Stimulated activated naive B cell treated with anti-CD40 and anti-IgM and Interleukin-4, amounts not matched to agents 10 μg/mL and 1 μg/mL and 100 μg/mL, for 72 hours (primary cell): ENCODE measurements around the gene SPHKAP.
"Not testable (repeated sequence)": the region's sequence is repeated elsewhere in the genome, so short reads cannot be mapped to it uniquely, and the experiment has no call there.

ENCODE experiments used
- ATAC-seq, 2 donors: fragments of 150-1000 bp; cut with Tn5 transposase; replicated peaks; 2 replicates each; pipeline ENCODE4 v1.10.0; 2021; ENCODE audit warnings: moderate library complexity in 1 of 2
- DNase-seq: peaks from one replicate; pipeline ENCODE4 v3.0.0; 2021
- H3K27ac Mint-ChIP-seq: one replicate; pipeline ENCODE4 v1.8.0; 2022; ENCODE audit warnings: mild to moderate bottlenecking, mixed read lengths
- H3K27me3 Mint-ChIP-seq, 2 donors: one replicate each; pipeline ENCODE4 v1.8.0; 2022; ENCODE audit warnings: mixed read lengths in 2 of 2
- H3K36me3 Mint-ChIP-seq, 2 donors: one replicate each; pipeline ENCODE4 v1.8.0; 2022; ENCODE audit warnings: mixed read lengths in 2 of 2, mild to moderate bottlenecking in 1 of 2
- H3K4me1 Mint-ChIP-seq, 2 donors: one replicate each; pipeline ENCODE4 v1.8.0; 2022; ENCODE audit warnings: mixed read lengths in 2 of 2, mild to moderate bottlenecking in 1 of 2
- H3K4me3 Mint-ChIP-seq, 2 donors: one replicate each; pipeline ENCODE4 v1.8.0; 2022; ENCODE audit warnings: mild to moderate bottlenecking in 2 of 2, mixed read lengths in 2 of 2, moderate library complexity in 1 of 2
- H3K9me3 Mint-ChIP-seq, 2 donors: one replicate each; pipeline ENCODE4 v1.8.0; 2022; ENCODE audit warnings: mixed read lengths in 2 of 2, mild to moderate bottlenecking in 1 of 2

Gene SPHKAP, protein sequence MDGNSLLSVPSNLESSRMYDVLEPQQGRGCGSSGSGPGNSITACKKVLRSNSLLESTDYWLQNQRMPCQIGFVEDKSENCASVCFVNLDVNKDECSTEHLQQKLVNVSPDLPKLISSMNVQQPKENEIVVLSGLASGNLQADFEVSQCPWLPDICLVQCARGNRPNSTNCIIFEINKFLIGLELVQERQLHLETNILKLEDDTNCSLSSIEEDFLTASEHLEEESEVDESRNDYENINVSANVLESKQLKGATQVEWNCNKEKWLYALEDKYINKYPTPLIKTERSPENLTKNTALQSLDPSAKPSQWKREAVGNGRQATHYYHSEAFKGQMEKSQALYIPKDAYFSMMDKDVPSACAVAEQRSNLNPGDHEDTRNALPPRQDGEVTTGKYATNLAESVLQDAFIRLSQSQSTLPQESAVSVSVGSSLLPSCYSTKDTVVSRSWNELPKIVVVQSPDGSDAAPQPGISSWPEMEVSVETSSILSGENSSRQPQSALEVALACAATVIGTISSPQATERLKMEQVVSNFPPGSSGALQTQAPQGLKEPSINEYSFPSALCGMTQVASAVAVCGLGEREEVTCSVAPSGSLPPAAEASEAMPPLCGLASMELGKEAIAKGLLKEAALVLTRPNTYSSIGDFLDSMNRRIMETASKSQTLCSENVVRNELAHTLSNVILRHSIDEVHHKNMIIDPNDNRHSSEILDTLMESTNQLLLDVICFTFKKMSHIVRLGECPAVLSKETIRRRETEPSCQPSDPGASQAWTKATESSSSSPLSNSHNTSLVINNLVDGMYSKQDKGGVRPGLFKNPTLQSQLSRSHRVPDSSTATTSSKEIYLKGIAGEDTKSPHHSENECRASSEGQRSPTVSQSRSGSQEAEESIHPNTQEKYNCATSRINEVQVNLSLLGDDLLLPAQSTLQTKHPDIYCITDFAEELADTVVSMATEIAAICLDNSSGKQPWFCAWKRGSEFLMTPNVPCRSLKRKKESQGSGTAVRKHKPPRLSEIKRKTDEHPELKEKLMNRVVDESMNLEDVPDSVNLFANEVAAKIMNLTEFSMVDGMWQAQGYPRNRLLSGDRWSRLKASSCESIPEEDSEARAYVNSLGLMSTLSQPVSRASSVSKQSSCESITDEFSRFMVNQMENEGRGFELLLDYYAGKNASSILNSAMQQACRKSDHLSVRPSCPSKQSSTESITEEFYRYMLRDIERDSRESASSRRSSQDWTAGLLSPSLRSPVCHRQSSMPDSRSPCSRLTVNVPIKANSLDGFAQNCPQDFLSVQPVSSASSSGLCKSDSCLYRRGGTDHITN (N-terminal part only)

DNA sequence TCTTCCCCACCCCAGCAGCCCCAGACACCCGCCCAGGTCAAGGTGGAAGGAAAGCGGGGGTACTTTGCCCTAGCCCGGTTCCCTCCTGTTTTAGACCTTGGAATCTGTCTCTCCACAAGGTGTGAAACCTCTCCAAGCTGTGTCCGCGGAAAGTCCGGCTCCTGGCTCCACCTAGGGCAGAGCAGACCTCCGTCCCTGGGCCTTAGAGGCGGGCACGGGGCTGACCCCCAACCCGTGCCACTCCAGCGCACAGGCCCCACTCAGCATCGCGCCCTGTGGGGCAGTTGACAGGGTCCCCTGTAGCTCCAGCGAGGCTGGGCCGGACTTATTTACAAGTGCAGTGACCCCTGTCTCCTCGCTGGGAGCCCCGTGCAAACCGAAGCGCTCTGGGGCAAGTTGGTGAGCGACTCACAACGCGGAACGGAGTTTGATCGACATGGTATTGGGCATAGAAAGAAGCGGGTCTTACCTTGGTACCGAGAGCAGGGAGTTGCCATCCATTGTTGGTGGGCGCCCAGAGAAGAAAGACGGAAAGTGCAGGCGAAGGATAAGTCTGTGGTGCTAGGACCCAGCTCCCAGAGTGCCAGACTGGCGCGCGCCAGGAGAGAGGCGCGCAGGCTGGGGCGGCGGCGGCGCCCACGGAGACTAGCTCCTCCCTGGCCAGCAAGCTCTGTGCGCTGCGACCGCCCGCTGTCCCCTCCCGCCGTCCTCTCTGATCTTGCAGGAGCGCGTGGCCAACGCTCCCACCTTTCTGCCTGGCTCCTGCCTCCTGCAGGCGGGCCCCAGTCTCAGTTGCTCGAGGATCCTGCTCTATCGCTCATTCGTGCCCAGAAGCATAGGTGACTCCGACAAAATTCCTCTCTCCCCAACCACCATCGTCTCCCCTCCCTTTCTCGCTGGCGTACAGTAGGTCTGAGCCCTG, at the start of gene SPHKAP:
TSS of gene SPHKAP (minus strand) at position 590 of the 922 bp plus-strand sequence. CDS start at position 501, 89 bp downstream.
- no peaks in the 10 kb centered on the region for H3K4me1 Mint-ChIP-seq

DNA sequence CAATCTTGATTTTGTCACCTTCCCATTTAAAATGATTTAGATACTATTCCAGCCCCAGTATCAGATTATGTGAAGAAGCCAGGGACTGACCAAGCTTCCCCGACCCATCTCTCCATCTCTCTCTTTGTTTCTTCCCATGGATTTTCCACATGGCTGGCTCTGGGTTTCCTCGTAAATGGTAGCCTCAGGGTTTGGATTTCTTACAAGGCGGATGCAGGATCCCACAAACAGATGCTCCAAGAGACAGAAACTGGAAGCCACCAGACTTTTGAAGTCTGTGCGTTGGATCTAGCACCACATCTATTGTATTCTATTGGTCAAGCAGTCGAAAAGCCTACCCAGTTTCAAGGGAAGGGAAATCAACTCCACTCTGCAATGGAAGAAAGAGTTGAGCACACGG, 46.0 kb upstream of the SPHKAP start:
- H3K4me3 Mint-ChIP-seq, result no peak overlapping the region
- ATAC-seq (no peak), DNase-seq (no peak)
- no peaks in the 10 kb centered on the region for H3K36me3 Mint-ChIP-seq
- H3K27ac Mint-ChIP-seq, result no peak overlapping the region
- no peaks in the 10 kb centered on the region for H3K4me1 Mint-ChIP-seq
- peaks cover 0 to 4% of the 10 kb centered on the region in 2 donors for H3K9me3 Mint-ChIP-seq
- H3K27me3 Mint-ChIP-seq, result no peaks in the 10 kb centered on the region

More for the DNA sequence above, at the start of gene SPHKAP:
- H3K27me3 Mint-ChIP-seq, result peaks cover 20 to 21% of the 10 kb centered on the region in 2 donors
- DNase-seq (no peak), ATAC-seq (no peak)
- peaks cover 4% of the 10 kb centered on the region in 2 donors for H3K36me3 Mint-ChIP-seq
- H3K9me3 Mint-ChIP-seq, result peaks cover 14 to 15% of the 10 kb centered on the region in 2 donors
- no peak within 1 kb of the TSS for H3K4me3 Mint-ChIP-seq
- no peak within 1 kb of the TSS for H3K27ac Mint-ChIP-seq

DNA sequence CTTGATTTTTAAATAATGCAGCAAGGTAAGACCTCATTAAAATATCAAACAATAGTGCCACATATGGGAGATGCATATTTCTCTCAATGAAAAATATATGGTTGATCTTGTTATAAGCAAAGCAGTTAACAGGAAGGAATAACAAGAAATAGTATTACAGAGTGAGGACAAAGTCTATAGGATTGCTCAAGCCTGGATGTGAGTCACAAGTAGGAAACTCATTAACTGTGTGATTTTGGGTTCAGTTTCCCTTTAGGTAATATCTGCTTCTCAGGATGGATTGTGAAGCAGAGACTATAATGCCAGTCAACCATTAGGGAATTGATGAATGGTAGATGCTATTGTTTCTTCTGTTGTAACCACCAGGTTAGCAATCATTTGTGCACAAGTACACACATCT, 42.9 kb upstream of the SPHKAP start:
- ATAC-seq (no peak), DNase-seq (no peak)
- no peaks in the 10 kb centered on the region for H3K36me3 Mint-ChIP-seq

DNA sequence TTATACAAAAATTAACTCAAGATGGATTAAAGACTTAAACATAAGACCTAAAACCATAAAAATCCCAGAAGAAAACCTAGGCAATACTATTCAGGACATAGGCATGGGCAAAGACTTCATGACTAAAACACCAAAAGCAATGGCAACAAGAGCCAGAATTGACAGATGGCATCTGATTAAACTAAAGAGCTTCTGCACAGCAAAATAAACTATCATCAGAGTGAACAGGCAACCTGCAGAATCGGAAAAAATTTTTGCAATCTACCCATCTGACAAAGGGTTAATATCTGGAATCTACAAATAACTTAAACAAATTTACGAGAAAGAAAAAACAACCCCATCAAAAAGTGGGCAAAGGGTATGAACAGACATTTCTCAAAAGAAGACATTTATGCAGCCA, 37.1 kb upstream of the SPHKAP start:
- not testable (repeated sequence) for H3K9me3 Mint-ChIP-seq, H3K4me3 Mint-ChIP-seq, H3K27ac Mint-ChIP-seq, DNase-seq, H3K4me1 Mint-ChIP-seq, ATAC-seq, H3K36me3 Mint-ChIP-seq, H3K27me3 Mint-ChIP-seq

More for the DNA sequence above, 42.9 kb upstream of the SPHKAP start:
- no peak overlapping the region for H3K4me3 Mint-ChIP-seq
- H3K9me3 Mint-ChIP-seq, result peaks cover 0 to 4% of the 10 kb centered on the region in 2 donors
- H3K27me3 Mint-ChIP-seq, result no peaks in the 10 kb centered on the region
- no peak overlapping the region for H3K27ac Mint-ChIP-seq
- H3K4me1 Mint-ChIP-seq, result no peaks in the 10 kb centered on the region

DNA sequence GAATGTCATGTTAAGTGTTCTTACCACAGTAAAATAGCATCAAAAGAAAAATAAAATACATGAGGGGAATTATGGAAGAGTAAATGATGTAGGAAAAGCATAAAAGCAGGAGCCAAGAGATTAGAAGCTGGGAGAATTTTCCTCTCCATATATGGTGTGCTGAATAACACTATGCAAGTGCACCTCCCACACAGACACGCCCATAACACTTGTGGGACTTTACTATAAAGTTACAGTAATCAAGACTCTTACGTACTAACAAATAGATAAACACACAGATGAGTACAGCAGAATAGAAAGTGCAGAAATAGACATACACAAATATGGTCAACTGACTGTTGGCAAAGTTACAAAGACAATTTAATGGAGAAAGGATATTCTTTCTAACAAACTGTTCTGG, 16.0 kb upstream of the SPHKAP start:
- H3K27ac Mint-ChIP-seq, result no peak overlapping the region
- peaks cover 6 to 7% of the 10 kb centered on the region in 2 donors for H3K9me3 Mint-ChIP-seq
- no peaks in the 10 kb centered on the region for H3K36me3 Mint-ChIP-seq
- H3K4me1 Mint-ChIP-seq, result no peaks in the 10 kb centered on the region
- no peaks in the 10 kb centered on the region for H3K27me3 Mint-ChIP-seq
- DNase-seq (no peak), ATAC-seq (no peak)
- H3K4me3 Mint-ChIP-seq, result no peak overlapping the region

DNA sequence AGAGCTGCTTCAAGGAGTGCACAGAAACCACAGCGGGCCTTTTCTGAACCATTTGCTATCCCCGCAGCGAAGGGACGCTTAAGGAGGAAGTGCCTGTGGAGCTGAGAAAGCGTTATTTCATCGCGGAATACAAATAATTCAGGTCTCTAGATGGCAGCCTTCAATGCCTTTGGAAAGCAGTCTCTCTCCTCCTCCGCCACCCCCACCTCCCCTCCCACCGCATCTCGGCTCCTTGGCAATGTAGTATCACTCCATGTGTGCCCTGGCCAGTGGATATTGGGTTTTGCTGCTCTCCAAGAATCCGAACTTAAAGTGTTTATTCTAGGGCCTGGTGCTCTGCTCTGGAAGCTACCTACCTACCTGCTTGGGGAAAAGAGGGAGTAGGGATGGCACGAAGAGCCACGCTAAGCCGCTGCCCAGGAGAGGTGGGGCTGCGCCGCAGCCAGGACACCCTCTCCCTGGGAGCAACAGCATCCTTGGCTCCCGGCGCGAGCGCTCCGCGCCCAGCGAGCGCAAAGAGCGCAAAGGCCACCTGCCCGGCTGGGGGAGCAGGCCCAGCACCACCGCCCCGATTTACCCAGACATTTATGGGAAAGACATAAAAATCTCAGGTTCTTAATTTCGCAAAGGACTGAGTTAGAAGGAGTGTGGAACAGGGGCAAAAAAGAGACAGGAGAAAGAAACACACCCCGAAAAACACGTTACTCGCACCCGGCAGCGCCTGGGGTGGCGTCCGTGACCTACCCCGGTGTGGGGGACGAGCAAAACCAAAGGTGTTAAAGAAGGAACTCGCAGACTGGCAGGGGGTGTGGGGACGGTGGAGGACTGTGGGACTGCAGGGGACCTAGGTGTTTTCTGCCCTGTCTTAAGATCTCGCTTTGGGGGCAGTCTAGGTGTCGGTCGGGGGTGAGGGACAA, 1.0 kb downstream of the SPHKAP start:
- Mint-ChIP-seq H3K27ac (no peak overlapping the region), H3K36me3 (peaks cover 4% of the 10 kb centered on the region in 2 donors), H3K9me3 (peaks cover 12 to 13% of the 10 kb centered on the region in 2 donors), H3K27me3 (peaks cover 20 to 21% of the 10 kb centered on the region in 2 donors), H3K4me1 (no peaks in the 10 kb centered on the region), H3K4me3 (no peak overlapping the region)
- DNase-seq (no peak), ATAC-seq (no peak)

DNA sequence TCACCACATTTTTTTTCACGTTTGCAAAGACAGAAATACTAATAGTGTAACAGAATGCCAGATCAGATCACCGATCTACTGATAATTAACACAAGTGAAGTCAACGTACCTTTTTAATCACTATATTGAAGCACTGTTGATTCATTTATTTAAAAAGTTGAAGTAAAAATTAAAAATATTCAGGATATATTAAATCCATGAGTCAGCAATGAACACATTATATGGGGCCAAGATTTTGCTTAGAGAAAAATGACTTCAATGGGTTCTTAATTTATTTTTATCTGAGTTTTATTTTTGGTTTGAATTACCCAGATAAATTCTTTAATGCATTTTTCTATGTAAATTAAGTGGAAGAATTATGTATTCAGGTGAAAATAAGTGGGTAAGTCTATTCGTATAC, 14.2 kb downstream of the SPHKAP start:
- Mint-ChIP-seq H3K4me1 (no peaks in the 10 kb centered on the region), H3K9me3 (peaks cover 0 to 2% of the 10 kb centered on the region in 2 donors), H3K4me3 (no peak overlapping the region), H3K27me3 (no peaks in the 10 kb centered on the region), H3K36me3 (no peaks in the 10 kb centered on the region), H3K27ac (no peak overlapping the region)
- ATAC-seq (no peak), DNase-seq (no peak)

DNA sequence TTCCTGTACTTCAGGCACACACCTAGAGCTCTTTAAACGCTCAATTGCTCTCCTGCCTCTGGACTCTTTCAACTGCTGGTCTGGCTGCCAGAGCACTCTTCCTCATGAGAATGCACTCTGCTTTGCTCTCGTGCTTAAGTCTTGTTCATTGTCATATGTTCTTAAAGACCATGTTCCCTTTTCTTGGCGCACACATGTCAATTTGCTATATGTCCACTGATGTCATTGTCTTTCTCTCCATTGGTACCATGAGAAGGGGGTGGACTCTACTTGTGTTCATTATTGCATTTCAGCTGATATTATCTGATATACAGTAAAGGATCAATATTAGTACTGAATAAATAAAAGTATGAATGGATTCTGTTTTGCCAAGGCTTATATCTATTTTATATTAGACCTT, 16.8 kb downstream of the SPHKAP start:
- Mint-ChIP-seq H3K27me3 (no peaks in the 10 kb centered on the region), H3K36me3 (no peaks in the 10 kb centered on the region), H3K4me3 (no peak overlapping the region), H3K4me1 (no peaks in the 10 kb centered on the region), H3K9me3 (peaks cover 4 to 9% of the 10 kb centered on the region in 2 donors), H3K27ac (no peak overlapping the region)
- no peak for ATAC-seq
- no peak for DNase-seq

DNA sequence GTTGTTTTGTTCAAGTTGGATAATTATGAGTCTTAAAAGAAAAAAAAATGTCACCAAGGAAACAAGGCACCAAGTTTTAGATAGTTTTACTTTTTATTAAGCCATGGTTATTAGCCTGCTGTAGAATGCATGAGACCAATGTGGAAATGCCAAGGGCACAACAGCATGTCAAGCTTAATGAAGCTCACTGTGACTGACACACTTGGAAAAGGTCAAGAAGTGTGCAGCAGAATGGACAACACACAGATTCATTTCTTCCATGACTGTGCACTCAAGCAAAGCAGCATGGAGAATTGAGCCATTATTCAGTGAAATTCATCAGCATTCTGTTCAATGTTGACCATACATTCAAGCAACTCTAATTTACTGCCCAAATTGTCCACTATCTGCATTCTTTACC, 23.6 kb downstream of the SPHKAP start:
- DNase-seq (no peak), ATAC-seq (no peak)
- Mint-ChIP-seq H3K27me3 (no peaks in the 10 kb centered on the region), H3K27ac (no peak overlapping the region), H3K36me3 (no peaks in the 10 kb centered on the region), H3K4me1 (no peaks in the 10 kb centered on the region), H3K9me3 (peaks cover 5 to 17% of the 10 kb centered on the region in 2 donors), H3K4me3 (no peak overlapping the region)

DNA sequence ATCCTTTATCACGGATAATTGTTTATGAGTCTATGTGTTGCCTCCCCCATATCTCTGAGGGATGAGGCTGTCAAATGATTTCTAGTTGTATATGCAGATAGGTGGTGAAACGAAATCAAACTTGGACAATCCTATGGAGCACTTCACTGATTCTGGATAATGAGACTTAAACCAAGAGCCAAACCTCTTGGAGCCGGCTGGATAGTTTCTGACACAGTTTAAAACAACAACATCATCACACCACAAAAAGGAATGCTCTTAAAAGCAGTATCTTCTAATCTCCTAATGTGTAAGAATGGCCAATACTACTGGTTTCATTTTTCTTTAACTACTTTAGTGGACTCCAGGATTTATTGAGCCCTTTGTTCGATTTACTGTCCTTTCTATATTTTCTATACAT, 36.5 kb downstream of the SPHKAP start:
- Mint-ChIP-seq H3K36me3 (no peaks in the 10 kb centered on the region), H3K27me3 (no peaks in the 10 kb centered on the region), H3K9me3 (peaks cover 7 to 10% of the 10 kb centered on the region in 2 donors), H3K27ac (no peak overlapping the region), H3K4me1 (no peaks in the 10 kb centered on the region), H3K4me3 (no peak overlapping the region)
- ATAC-seq (no peak), DNase-seq (no peak)

DNA sequence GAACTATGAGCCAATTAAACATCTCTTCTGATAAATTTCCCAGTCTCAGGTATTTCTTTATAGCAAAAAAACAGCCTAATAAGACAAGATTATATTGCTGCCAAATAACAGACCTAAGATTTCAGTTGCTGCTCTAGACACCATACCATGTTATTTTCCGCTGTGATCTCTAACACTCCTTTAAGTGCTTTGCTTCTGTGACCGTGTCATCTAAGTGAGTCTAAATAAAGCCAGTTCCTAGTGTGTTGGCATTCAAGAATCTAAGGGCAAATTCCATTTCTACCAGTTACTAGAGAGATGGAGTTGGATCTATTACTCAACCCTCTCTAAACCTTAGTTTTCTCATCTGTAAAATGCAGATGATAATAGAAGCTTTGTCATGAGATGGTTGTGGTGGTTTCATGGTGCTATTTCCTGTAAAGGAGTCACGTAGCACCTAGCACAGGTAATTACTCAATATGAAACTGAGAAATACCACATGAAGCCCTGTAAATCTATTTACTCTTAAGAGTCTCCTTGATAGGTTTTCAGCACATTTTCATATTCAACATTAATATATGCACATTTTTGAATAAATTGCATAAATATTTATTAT, 40.5 kb downstream of the SPHKAP start:
- H3K4me1 Mint-ChIP-seq, result no peaks in the 10 kb centered on the region
- H3K36me3 Mint-ChIP-seq, result no peaks in the 10 kb centered on the region
- no peak overlapping the region for H3K4me3 Mint-ChIP-seq
- no peak for ATAC-seq
- no peak overlapping the region for H3K27ac Mint-ChIP-seq
- DNase-seq, result no peak
- H3K9me3 Mint-ChIP-seq, result peaks cover 3 to 7% of the 10 kb centered on the region in 2 donors
- no peaks in the 10 kb centered on the region for H3K27me3 Mint-ChIP-seq

DNA sequence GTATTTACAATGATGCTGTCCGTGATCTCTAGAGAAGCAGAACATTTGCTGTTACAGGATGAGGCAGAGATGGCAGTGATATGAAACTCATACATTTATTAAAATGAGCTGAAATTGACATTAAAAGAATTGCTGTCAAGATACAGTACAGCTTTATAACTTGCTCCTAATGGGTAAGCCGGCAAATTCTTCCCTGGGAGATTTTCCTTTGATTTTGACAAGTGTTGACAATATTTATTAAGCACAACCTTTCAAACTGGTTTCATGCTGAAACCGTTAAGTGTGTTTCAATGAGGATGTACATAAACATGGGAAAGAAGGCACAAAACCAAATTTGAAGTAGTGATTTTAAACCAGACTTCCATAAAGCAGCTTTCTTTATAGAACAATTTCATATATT, 45.5 kb downstream of the SPHKAP start:
- no peak for ATAC-seq
- Mint-ChIP-seq H3K36me3 (no peaks in the 10 kb centered on the region), H3K27me3 (no peaks in the 10 kb centered on the region), H3K4me3 (no peak overlapping the region), H3K4me1 (no peaks in the 10 kb centered on the region), H3K27ac (no peak overlapping the region), H3K9me3 (peaks cover 3 to 4% of the 10 kb centered on the region in 2 donors)
- no peak for DNase-seq
